ENCODE data around the gene GRIPAP1.

The GRIPAP1 gene

DNA sequence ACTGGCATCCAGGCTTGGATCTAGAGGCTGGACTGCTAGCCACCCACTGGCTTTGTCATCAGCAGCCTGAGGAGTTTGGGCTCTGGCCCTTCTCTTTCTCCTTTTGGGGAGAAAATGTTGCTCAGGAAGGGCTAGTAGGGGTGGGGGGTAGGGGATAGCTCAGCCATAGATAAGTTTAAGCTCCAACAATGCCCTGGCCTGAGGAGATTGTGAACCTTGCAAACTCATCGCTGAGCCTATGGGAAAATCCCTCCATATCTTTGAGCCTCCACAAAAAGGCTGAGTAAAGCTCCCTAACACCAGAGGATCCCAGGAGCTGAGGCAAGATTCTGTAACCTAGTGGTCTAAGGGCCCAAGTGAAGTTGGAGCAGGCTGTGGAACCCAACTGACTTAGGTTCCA, 53.5 kb downstream of the GRIPAP1 start:
- no peak overlapping the region for H3K4me3 ChIP-seq (ENCODE audit: low read depth, low read length)
- TF ChIP-seq, protein P1, sequence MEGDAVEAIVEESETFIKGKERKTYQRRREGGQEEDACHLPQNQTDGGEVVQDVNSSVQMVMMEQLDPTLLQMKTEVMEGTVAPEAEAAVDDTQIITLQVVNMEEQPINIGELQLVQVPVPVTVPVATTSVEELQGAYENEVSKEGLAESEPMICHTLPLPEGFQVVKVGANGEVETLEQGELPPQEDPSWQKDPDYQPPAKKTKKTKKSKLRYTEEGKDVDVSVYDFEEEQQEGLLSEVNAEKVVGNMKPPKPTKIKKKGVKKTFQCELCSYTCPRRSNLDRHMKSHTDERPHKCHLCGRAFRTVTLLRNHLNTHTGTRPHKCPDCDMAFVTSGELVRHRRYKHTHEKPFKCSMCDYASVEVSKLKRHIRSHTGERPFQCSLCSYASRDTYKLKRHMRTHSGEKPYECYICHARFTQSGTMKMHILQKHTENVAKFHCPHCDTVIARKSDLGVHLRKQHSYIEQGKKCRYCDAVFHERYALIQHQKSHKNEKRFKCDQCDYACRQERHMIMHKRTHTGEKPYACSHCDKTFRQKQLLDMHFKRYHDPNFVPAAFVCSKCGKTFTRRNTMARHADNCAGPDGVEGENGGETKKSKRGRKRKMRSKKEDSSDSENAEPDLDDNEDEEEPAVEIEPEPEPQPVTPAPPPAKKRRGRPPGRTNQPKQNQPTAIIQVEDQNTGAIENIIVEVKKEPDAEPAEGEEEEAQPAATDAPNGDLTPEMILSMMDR (IDR thresholded peaks at IDR 0.05; ENCODE audit: low read depth, low read length, missing control alignments): no peak
- DNase-seq (ENCODE audit: low read depth): no peak

DNA sequence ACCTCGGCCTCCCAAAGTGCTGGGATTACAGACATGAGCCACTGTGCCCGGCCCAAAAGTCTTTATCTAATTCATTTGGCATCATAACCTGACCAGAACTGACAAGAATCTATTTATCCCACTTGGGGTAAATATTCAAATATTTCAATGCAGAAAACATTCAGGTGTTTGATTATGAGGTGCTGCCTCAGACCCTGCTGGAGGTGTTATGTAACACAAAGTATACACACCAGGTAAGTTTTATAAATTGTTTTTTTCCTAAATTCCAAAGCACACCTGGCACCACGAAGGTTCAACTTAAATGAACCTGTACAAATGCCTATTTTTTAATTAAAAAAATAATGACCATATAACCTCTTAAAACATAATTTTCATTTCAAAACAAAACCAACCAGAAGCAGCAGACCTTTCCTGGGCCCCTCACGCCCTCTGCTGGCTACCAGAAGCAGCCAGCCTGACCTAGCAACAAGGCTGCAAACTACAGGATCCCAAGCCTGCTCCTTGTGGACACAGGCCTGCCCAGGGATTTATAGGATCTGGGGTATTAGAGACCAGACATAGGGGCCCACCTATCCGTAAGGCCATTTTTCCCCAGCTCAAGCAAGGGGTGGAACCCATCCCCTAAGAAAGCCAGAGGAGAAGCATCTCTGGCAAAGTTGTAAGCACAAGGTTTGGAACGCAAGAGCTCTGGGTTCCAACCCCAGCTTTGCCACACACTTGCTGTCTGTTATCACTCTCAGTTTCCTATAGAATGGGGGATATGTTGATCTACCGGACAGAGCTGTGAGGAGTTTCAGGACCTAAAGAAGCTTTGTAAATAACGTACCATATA, 56.3 kb downstream of the GRIPAP1 start:
- TF ChIP-seq, protein P1 (IDR thresholded peaks at IDR 0.05; ENCODE audit: low read depth, low read length, missing control alignments): peak; percentile 70
- no peak for DNase-seq (ENCODE audit: low read depth)
- no peak overlapping the region for H3K4me3 ChIP-seq (ENCODE audit: low read depth, low read length)

DNA sequence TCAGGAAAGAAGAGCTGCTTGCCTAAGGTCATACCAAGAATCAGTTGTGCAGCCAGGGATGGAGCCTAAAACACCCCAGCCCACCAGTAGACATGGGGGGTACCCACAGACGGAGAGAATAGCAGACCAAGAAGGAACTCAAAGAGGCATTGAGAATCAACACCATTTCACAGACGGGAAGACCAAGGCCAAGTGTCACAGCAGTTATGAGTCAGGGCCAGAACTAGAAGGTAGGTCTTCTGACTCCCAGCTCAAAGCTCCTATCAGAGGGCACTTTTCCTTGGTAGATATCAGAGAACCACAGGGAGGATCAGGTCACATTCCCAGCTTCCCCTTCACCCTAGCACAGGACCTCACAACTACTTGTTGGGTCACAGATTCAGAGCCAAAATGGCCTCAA, 59.2 kb downstream of the GRIPAP1 start:
- TF ChIP-seq, protein P1 (IDR thresholded peaks at IDR 0.05; ENCODE audit: low read depth, low read length, missing control alignments): no peak
- no peak for DNase-seq (ENCODE audit: low read depth)
- no peak overlapping the region for H3K4me3 ChIP-seq (ENCODE audit: low read depth, low read length)

DNA sequence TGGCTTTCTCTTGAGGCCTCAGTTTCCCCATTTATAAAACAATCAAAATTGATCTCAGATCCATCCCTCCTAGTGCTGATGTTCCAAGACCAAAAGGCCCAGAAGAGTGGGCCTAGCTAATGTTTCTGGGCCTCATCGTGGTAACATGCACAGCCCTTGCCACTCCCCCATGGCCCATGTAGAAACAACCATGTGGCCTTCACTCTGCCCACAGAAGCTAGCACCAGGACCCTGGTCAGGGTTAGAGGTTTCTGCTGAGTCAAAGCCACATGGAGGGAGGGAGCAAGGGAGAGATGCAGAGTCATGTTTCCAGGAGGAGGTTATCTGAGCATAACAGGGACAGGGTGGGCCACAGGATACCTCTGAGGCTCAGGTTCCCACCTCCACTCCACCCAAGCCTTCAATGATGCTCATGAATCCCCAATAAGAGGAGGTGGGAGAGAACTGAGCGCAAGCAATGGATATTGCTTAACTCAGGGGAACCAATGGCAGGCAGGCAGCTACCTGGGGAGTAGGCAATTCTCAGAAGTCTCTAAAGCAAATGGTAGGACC, 61.6 kb downstream of the GRIPAP1 start:
- TF ChIP-seq, protein P1 (IDR thresholded peaks at IDR 0.05; ENCODE audit: low read depth, low read length, missing control alignments): no peak
- no peak overlapping the region for H3K4me3 ChIP-seq (ENCODE audit: low read depth, low read length)
- DNase-seq (ENCODE audit: low read depth): no peak

DNA sequence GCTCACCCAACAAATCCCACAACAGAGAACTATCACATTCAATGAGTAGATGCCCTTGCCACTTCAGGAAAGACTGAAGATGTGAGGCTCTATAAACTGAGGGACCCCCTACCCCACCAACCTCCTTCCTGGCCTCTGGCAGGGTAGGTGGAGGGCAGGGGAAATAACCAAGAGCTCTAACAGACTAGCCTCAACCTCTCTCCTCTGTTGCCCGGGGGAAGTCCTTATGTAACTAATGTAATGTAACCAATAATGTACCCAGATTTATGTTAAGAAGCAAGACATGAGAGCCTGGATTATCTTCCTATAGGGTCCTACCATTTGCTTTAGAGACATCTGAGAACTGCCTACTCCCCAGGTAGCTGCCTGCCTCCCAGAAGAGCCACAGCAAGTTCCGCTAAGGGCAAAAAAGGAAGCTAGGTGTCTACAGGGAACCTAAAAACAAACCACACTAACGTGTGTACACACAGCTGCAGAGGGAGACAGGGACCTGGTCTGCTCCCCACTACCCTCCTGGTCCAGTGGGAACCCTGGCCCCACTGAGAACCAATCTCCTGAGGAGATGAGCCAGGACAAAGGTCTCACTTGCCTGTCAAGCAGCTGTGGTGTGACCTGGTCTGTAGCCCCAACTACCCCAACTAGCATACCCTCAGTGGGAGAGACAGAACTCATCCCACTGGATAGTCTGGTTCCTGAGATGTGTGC, 62.4 kb downstream of the GRIPAP1 start:
- no peak for DNase-seq (ENCODE audit: low read depth)
- TF ChIP-seq, protein P1 (IDR thresholded peaks at IDR 0.05; ENCODE audit: low read depth, low read length, missing control alignments): no peak
- H3K4me3 ChIP-seq (ENCODE audit: low read depth, low read length): no peak overlapping the region

DNA sequence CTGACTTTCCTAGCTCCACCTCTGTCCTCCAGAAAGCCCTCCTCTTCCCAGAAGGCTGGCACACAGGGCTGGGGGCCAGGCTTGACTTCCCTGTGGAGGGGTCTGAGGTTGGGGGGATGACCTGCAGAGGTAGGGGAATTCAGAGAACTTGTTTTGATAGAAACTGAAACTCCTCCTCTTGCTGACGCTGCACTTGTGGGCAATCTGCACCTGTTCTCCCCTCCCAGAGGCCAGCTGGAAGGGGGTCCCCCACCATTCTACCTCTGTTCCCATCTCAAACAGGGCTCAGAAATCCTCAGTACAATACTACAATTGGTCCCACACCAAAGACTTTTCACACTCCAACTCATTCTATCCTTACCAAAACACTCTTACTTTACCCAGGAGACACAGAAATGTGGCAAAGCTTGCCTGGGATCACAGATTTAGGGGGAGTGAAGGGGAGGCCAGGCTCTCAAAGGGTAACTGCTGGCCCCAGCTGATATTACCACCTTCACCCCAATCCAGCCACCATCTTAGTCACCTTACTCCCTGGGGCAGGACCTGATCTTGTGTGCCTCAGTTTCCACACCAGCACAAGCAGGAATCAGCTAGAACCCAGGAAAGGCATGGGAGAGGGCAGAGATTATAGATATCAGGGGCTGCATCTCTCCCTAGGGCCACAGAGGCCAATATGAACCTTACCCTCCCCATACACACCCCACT, 63.2 kb downstream of the GRIPAP1 start:
- no peak overlapping the region for H3K4me3 ChIP-seq (ENCODE audit: low read depth, low read length)
- TF ChIP-seq, protein P1 (IDR thresholded peaks at IDR 0.05; ENCODE audit: low read depth, low read length, missing control alignments): no peak
- peak; percentile 64 for DNase-seq (ENCODE audit: low read depth)
